HepG2 (cell line): Measurements from ENCODE around the gene KCTD18. TPM values are rescaled to one million over a fixed set of nuclear protein-coding genes. Genes with fewer than 3 reads are reported as not detected.

Experiments used
- GLI4 ChIP-seq: sonication (generic); formaldehyde crosslinking; IDR thresholded peaks from 2 replicates; pipeline ENCODE4 v1.5.1; 2020; ENCODE audit warnings: missing genetic modification reagents, mild to moderate bottlenecking, moderate library complexity, borderline replicate concordance
- HDAC6 ChIP-seq: fragments of 200-600 bp; sonication (generic); IDR thresholded peaks from 2 replicates; pipeline ENCODE4 v1.7.0; 2017; ENCODE audit warnings: mild to moderate bottlenecking, antibody characterized with exemption, low read length, low read depth
- HOXA9 ChIP-seq: sonication (generic); formaldehyde crosslinking; IDR thresholded peaks from 2 replicates; pipeline ENCODE4 v1.8.1; 2022; ENCODE audit warnings: missing genetic modification reagents, mild to moderate bottlenecking, moderate library complexity, borderline replicate concordance
- MAFG ChIP-seq: sonication (generic); formaldehyde crosslinking; IDR thresholded peaks from 2 replicates; pipeline ENCODE4 v1.5.1; 2020; ENCODE audit warnings: mild to moderate bottlenecking, missing genetic modification reagents
- MED1 ChIP-seq: sonication (generic); formaldehyde crosslinking; IDR thresholded peaks from 2 replicates; pipeline ENCODE4 v1.4.0; 2020; ENCODE audit warnings: missing genetic modification reagents
- MZF1 ChIP-seq: sonication (generic); formaldehyde crosslinking; IDR thresholded peaks from 2 replicates; pipeline ENCODE4 v1.8.1; 2023; ENCODE audit warnings: mild to moderate bottlenecking, missing genetic modification reagents, borderline replicate concordance
- NFIC ChIP-seq: IDR thresholded peaks from 2 replicates; pipeline ENCODE4 v1.6.1; 2012; ENCODE audit warnings: mild to moderate bottlenecking, low read length, inconsistent platforms
- PLRG1 ChIP-seq: fragments of 450-650 bp; conservative IDR thresholded peaks from 2 replicates; pipeline ENCODE4 v1.6.1; 2016
- POLR2A ChIP-seq, 2 experiments: IDR thresholded peaks; 2 replicates each; pipeline ENCODE4 v1.6.1; 2011; ENCODE audit warnings: low read depth in 2 of 2, low read length in 2 of 2, mild to moderate bottlenecking in 1 of 2, moderate library complexity in 1 of 2; ENCODE audit not compliant: insufficient read depth in 1 of 2
- RAD21 ChIP-seq: fragments of 450-650 bp; formaldehyde crosslinking; IDR thresholded peaks from 2 replicates; pipeline ENCODE4 v1.5.0; 2020; ENCODE audit warnings: mild to moderate bottlenecking
- RXRB ChIP-seq: IDR thresholded peaks from 2 replicates; pipeline ENCODE4 v1.6.1; 2016; ENCODE audit warnings: borderline replicate concordance, missing genetic modification reagents, missing compliant biosample characterization
- SOX6 ChIP-seq, 2 experiments: fragments of 450-650 bp in 1 of 2; sonication (generic) in 1 of 2; formaldehyde crosslinking in 1 of 2; IDR thresholded peaks; 2 replicates each; pipeline versions ENCODE4 v1.4.0 to v1.6.1; 2017 to 2020; ENCODE audit warnings: antibody characterized with exemption in 1 of 2, mild to moderate bottlenecking in 1 of 2, missing genetic modification reagents in 1 of 2
- SRSF4 ChIP-seq: fragments of 200-400 bp; formaldehyde crosslinking; IDR thresholded peaks from one replicate; pipeline ENCODE4 v1.6.1; 2018; ENCODE audit warnings: mild to moderate bottlenecking, low read depth, low read length, moderate library complexity; ENCODE audit not compliant: poor library complexity, severe bottlenecking
- XBP1 ChIP-seq: sonication (generic); formaldehyde crosslinking; IDR thresholded peaks from 2 replicates; pipeline ENCODE4 v1.5.0; 2020; ENCODE audit warnings: missing genetic modification reagents
- ZBTB8A ChIP-seq: sonication (generic); formaldehyde crosslinking; IDR thresholded peaks from 2 replicates; pipeline ENCODE4 v1.4.0; 2020; ENCODE audit warnings: mild to moderate bottlenecking, low read depth, missing genetic modification reagents, borderline replicate concordance
- ZFP90 ChIP-seq: sonication (generic); formaldehyde crosslinking; IDR thresholded peaks from 2 replicates; pipeline ENCODE4 v1.8.0; 2022; ENCODE audit warnings: missing genetic modification reagents, mild to moderate bottlenecking, inconsistent platforms, borderline replicate concordance
- ZNF143 ChIP-seq: sonication (generic); formaldehyde crosslinking; IDR thresholded peaks from 2 replicates; pipeline ENCODE4 v1.4.0; 2020; ENCODE audit warnings: missing genetic modification reagents
- ZNF775 ChIP-seq: sonication (generic); formaldehyde crosslinking; IDR thresholded peaks from 2 replicates; pipeline ENCODE4 v1.4.0; 2020; ENCODE audit warnings: missing genetic modification reagents, mild to moderate bottlenecking, moderate library complexity, borderline replicate concordance
- ZNF788 ChIP-seq: sonication (generic); formaldehyde crosslinking; IDR thresholded peaks from 2 replicates; pipeline ENCODE4 v1.5.0; 2020; ENCODE audit warnings: mild to moderate bottlenecking, missing genetic modification reagents, borderline replicate concordance
- ZNF850 ChIP-seq: sonication (generic); formaldehyde crosslinking; conservative IDR thresholded peaks from 2 replicates; pipeline ENCODE4 v1.9.0; 2021; ENCODE audit warnings: mild to moderate bottlenecking, missing genetic modification reagents
- ZSCAN29 ChIP-seq: sonication (generic); formaldehyde crosslinking; conservative IDR thresholded peaks from 2 replicates; pipeline ENCODE4 v1.4.0; 2020; ENCODE audit warnings: mild to moderate bottlenecking, missing genetic modification reagents
- polyA plus RNA-seq, 8 experiments: library from polyadenylated mRNA; depleted of rRNA in 3 of 8; stranded (reverse) in 7 of 8; unstranded in 1 of 8; fragments of >200 nt; fragmentation: Illumina TruSeq in 4 of 8; extraction: Trizol in 4 of 8; gene quantifications; 2 replicates each; pipeline versions ENCODE4 v1.2.1 to v1.2.3, GENCODE V29; 2011 to 2016; ENCODE audit warnings: low read depth in 4 of 8, missing spikeins in 1 of 8, mixed read lengths in 1 of 8; ENCODE audit not compliant: insufficient read depth in 1 of 8
- total RNA-seq, 5 experiments: library from RNA; depleted of rRNA; stranded (reverse); fragments of >200 nt; fragmentation: Illumina TruSeq; extraction: Trizol; gene quantifications; 2 replicates each; pipeline ENCODE4 v1.2.3, GENCODE V29; 2016; ENCODE audit warnings: low read depth in 1 of 5
- TF ChIP-seq, protein P1 (sequence below): sonication (generic); formaldehyde crosslinking; IDR thresholded peaks from 2 replicates; pipeline ENCODE4 v1.4.0; 2020; ENCODE audit warnings: mild to moderate bottlenecking, missing genetic modification reagents
- TF ChIP-seq, protein P2 (sequence below): sonication (generic); formaldehyde crosslinking; IDR thresholded peaks from 2 replicates; pipeline ENCODE4 v1.8.1; 2023; ENCODE audit warnings: mild to moderate bottlenecking, moderate library complexity, missing genetic modification reagents
- TF ChIP-seq, protein P3 (sequence below): sonication (generic); formaldehyde crosslinking; conservative IDR thresholded peaks from 2 replicates; pipeline ENCODE4 v1.4.0; 2020; ENCODE audit warnings: missing genetic modification reagents

Gene KCTD18
- total and polyA plus RNA-seq, 2 of the 13 experiments (the other 11 are each of a cell fraction or from before 2014, with no cell fraction given) = 2.2 to 7.1 TPM

DNA sequence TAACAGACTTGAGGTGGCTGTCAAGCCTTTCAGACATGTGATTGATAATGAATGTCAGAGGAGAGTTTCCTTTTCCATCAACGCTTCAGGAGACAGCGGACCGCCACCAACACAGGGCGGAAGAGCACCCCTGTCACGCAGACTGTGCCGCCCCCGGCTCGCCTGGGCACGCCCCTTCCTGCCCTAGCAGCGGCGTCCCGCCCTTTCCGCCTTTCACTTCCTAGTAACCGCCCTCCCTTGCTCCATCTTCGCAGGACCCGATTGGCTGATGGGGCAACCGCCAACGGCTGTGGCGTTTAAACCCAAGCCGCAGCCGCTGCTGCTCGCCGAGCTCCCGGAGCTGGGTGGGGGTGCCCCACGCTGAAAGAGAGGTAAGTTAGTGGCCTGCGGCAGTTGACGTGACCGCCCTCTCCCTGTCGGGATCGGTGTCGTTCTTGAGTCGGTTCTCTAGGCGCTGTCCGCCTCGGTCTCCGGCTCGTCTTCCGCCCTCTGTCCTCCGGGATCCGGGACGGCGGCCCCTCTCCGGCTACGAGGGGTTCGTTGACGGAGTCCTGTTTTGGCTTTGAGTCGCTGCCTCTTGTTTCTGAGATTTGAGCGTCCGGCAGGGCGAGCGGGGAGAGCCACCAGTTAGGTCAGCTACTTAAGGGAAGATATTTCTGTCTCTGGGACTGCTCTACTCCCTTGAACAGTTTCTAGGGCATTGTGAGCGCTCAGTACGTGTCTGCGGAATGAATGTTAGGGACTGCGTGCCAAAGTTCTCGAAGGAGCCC, 16.2 kb upstream of the KCTD18 start, which contains the start of gene SGO2 (continued):
- TF ChIP-seq, protein P1, sequence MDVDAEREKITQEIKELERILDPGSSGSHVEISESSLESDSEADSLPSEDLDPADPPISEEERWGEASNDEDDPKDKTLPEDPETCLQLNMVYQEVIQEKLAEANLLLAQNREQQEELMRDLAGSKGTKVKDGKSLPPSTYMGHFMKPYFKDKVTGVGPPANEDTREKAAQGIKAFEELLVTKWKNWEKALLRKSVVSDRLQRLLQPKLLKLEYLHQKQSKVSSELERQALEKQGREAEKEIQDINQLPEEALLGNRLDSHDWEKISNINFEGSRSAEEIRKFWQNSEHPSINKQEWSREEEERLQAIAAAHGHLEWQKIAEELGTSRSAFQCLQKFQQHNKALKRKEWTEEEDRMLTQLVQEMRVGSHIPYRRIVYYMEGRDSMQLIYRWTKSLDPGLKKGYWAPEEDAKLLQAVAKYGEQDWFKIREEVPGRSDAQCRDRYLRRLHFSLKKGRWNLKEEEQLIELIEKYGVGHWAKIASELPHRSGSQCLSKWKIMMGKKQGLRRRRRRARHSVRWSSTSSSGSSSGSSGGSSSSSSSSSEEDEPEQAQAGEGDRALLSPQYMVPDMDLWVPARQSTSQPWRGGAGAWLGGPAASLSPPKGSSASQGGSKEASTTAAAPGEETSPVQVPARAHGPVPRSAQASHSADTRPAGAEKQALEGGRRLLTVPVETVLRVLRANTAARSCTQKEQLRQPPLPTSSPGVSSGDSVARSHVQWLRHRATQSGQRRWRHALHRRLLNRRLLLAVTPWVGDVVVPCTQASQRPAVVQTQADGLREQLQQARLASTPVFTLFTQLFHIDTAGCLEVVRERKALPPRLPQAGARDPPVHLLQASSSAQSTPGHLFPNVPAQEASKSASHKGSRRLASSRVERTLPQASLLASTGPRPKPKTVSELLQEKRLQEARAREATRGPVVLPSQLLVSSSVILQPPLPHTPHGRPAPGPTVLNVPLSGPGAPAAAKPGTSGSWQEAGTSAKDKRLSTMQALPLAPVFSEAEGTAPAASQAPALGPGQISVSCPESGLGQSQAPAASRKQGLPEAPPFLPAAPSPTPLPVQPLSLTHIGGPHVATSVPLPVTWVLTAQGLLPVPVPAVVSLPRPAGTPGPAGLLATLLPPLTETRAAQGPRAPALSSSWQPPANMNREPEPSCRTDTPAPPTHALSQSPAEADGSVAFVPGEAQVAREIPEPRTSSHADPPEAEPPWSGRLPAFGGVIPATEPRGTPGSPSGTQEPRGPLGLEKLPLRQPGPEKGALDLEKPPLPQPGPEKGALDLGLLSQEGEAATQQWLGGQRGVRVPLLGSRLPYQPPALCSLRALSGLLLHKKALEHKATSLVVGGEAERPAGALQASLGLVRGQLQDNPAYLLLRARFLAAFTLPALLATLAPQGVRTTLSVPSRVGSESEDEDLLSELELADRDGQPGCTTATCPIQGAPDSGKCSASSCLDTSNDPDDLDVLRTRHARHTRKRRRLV = no peak
- TF ChIP-seq MED1 (peak; percentile 69; the same call in 1 of the 2 replicates), NFIC (no peak), ZFP90 (peak; percentile 69), RAD21 (CRISPR knock-in tag) (peak; percentile 55), MZF1 (CRISPR knock-in tag) (peak; percentile 89; the same call in 1 of the 2 replicates), ZNF788 (peak; percentile 94; the same call in 1 of the 2 replicates), PLRG1 (no peak), ZSCAN29 (CRISPR knock-in tag) (no peak; the same call in 1 of the 2 replicates), POLR2A (IDR thresholded peaks at IDR 0.05; ENCODE audit: insufficient read depth in 1 of 2, low read depth in 2 of 2, low read length in 2 of 2) (peak; percentile 80 to 95), SRSF4 (no peak), MAFG (CRISPR knock-in tag) (no peak), RXRB (peak; percentile 67; the same call in 1 of the 2 replicates), ZBTB8A (CRISPR knock-in tag) (no peak), ZNF850 (CRISPR knock-in tag) (no peak), HDAC6 (no peak), ZNF775 (no peak; the same call in 1 of the 2 replicates), XBP1 (CRISPR knock-in tag) (no peak), ZNF143 (CRISPR knock-in tag) (peak; percentile 86), GLI4 (CRISPR knock-in tag) (no peak), HOXA9 (CRISPR knock-in tag) (no peak), SOX6 (IDR thresholded peaks at IDR 0.05) (no peak), SOX6 (CRISPR knock-in tag; IDR thresholded peaks at IDR 0.05) (peak; percentile 78)
- TF ChIP-seq, protein P2, sequence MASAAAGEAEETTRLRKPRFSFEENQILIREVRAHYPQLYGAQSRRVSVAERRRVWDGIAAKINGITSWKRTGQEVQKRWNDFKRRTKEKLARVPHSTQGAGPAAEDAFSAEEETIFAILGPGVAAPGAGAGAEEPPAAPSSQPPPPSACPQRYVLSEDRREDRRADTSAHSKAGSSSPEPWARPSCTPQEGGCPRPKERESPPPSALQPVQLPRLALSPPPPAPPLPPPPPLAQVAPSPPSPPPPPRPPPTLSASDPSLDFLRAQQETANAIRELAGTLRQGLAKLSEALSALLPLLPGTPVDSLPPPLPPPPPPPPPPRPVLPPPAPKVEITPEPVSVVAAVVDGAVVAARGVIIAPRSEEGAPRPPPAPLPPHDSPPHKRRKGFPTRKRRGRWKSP (CRISPR knock-in tag) = peak; percentile 84
- TF ChIP-seq, protein P3, sequence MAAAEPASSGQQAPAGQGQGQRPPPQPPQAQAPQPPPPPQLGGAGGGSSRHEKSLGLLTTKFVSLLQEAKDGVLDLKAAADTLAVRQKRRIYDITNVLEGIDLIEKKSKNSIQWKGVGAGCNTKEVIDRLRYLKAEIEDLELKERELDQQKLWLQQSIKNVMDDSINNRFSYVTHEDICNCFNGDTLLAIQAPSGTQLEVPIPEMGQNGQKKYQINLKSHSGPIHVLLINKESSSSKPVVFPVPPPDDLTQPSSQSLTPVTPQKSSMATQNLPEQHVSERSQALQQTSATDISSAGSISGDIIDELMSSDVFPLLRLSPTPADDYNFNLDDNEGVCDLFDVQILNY (CRISPR knock-in tag) = peak; percentile 98
